Esophagus muscularis mucosa (tissue), 4 donors: ENCODE data around the gene VEGFC. TPM values are rescaled to one million over a fixed set of nuclear protein-coding genes. Genes with fewer than 3 reads are reported as not detected.

Experiments used
- DNase-seq: peaks from one replicate; pipeline ENCODE4 v3.0.0-alpha.2; 2017; ENCODE audit errors: extremely low spot score
- H3K27ac ChIP-seq, 4 donors: fragments of 200-600 bp; sonication (generic); replicated peaks in 1 of 4; 1 replicate in 3 of 4; 2 replicates in 1 of 4; pipeline ENCODE4 v1.5.1; 2016 to 2019; ENCODE audit warnings: mild to moderate bottlenecking in 1 of 4
- H3K27me3 ChIP-seq, 4 donors: fragments of 200-600 bp; sonication (generic); one replicate each; pipeline versions ENCODE4 v1.5.1 to v1.6.0; 2016 to 2019
- H3K36me3 ChIP-seq, 4 donors: fragments of 200-600 bp; sonication (generic); one replicate each; pipeline ENCODE4 v1.5.1; 2016 to 2019
- H3K4me1 ChIP-seq, 4 donors: fragments of 200-600 bp; sonication (generic); one replicate each; pipeline ENCODE4 v1.5.1; 2016 to 2019
- H3K4me3 ChIP-seq, 4 donors: fragments of 200-600 bp; sonication (generic); 1 replicate in 2 of 4; 2 replicates in 2 of 4; pipeline ENCODE4 v1.5.1; 2016 to 2019; ENCODE audit warnings: mild to moderate bottlenecking in 4 of 4, moderate library complexity in 1 of 4
- H3K9me3 ChIP-seq, 4 donors: fragments of 200-600 bp; sonication (generic); 1 replicate in 3 of 4; 2 replicates in 1 of 4; pipeline ENCODE4 v1.5.1; 2016 to 2019
- EP300 ChIP-seq: sonication (generic); formaldehyde crosslinking; IDR thresholded peaks from one replicate; pipeline ENCODE4 v1.6.1; 2017; ENCODE audit warnings: antibody characterized with exemption
- POLR2A ChIP-seq: fragments of 450-650 bp; IDR thresholded peaks from one replicate; pipeline ENCODE4 v1.6.1; 2017; ENCODE audit warnings: antibody characterized with exemption, moderate library complexity, mild to moderate bottlenecking, low read depth
- POLR2AphosphoS5 ChIP-seq, 2 donors: sonication (generic); formaldehyde crosslinking; IDR thresholded peaks; one replicate each; pipeline ENCODE4 v1.6.1; 2017; ENCODE audit warnings: antibody characterized with exemption in 2 of 2
- WGBS: methylation state at CpG from one replicate; pipeline ENCODE4 v1.1.5; 2018; 5-methylcytosine and 5-hydroxymethylcytosine counted together
- intact Hi-C: fragments of 100-400 bp; cut with DNase I; formaldehyde crosslinking; loops from one replicate; pipeline ENCODE4 v1.15.1; 2023
- total RNA-seq, 4 donors: library from RNA; depleted of rRNA; stranded (reverse); fragments of >200 nt; gene quantifications; one replicate each; pipeline versions ENCODE4 v1.1.0 to v1.2.1, GENCODE V29; 2016
- TF ChIP-seq, protein P1 (sequence below), 3 experiments: fragments of 200-600 bp in 2 of 3; fragments of 450-650 bp in 1 of 3; sonication (generic) in 2 of 3; IDR thresholded peaks; one replicate each; pipeline ENCODE4 v1.5.1; 2017 to 2019; ENCODE audit warnings: antibody characterized with exemption in 3 of 3, mild to moderate bottlenecking in 2 of 3, moderate library complexity in 1 of 3

VEGFC gene
- total RNA-seq, 4 donors from 2014 or later: 4.2 to 10.3 (median 6.9) TPM

DNA sequence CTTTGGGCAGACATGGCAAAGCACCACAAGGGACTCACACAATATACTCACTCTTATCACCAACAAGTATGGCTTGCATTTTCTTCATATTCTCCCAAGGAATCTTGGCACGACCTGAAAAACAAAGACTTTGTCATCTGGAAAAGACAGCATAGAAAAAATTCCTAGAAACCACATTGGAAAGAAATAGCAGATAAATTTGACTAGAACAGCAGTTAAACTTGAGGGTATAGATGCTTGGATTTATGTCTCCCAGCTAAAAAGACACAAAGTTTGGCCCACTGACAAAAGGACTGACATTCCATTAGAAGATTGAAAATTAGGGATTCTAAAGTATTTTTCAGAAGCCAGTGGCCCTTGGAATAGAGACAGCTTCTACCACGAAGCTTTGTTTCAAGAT, 6.9 kb upstream of the VEGFC start:
- no peaks in the 10 kb centered on the region for H3K27me3 ChIP-seq
- no peak overlapping the region for H3K27ac ChIP-seq
- 82% methylated on average over 2 of the region's 2 CpGs for WGBS
- no peak overlapping the region for H3K4me3 ChIP-seq
- intact Hi-C loops: no loop called here
- H3K9me3 ChIP-seq: no peaks in the 10 kb centered on the region
- no peaks in the 10 kb centered on the region for H3K4me1 ChIP-seq
- DNase-seq: no peak
- no peaks in the 10 kb centered on the region for H3K36me3 ChIP-seq
- TF ChIP-seq EP300: no peak
- no peak for TF ChIP-seq POLR2A
- TF ChIP-seq, protein P1, sequence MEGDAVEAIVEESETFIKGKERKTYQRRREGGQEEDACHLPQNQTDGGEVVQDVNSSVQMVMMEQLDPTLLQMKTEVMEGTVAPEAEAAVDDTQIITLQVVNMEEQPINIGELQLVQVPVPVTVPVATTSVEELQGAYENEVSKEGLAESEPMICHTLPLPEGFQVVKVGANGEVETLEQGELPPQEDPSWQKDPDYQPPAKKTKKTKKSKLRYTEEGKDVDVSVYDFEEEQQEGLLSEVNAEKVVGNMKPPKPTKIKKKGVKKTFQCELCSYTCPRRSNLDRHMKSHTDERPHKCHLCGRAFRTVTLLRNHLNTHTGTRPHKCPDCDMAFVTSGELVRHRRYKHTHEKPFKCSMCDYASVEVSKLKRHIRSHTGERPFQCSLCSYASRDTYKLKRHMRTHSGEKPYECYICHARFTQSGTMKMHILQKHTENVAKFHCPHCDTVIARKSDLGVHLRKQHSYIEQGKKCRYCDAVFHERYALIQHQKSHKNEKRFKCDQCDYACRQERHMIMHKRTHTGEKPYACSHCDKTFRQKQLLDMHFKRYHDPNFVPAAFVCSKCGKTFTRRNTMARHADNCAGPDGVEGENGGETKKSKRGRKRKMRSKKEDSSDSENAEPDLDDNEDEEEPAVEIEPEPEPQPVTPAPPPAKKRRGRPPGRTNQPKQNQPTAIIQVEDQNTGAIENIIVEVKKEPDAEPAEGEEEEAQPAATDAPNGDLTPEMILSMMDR (IDR thresholded peaks at IDR 0.05): no peak
- TF ChIP-seq POLR2AphosphoS5 (IDR thresholded peaks at IDR 0.05): no peak

DNA sequence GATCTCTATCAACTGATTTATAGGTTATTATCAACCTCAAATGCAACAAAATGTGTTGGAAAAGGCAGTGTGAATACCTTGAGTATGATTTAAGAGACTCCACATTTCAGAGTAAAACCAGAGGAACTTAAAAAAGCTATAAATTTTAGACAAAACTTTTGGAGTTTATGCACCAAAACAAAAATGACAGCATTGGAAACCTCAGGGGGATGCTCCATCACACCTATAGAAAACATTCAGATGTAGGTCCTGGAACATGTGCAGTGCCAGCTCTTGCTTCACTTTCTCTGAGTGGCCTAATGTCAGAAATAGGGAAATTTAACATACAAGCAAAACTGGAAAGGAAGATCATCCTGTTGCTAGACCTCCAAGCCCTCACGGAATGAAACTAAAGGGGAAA, 5.8 kb upstream of the VEGFC start:
- no peaks in the 10 kb centered on the region for H3K27me3 ChIP-seq
- 91% methylated on average over 1 of the region's 1 CpG for WGBS
- no peaks in the 10 kb centered on the region for H3K36me3 ChIP-seq
- intact Hi-C loops: no loop called here
- no peak overlapping the region for H3K27ac ChIP-seq
- TF ChIP-seq POLR2A (no peak), EP300 (no peak), POLR2AphosphoS5 (IDR thresholded peaks at IDR 0.05) (no peak)
- TF ChIP-seq, protein P1 (IDR thresholded peaks at IDR 0.05): no peak
- no peaks in the 10 kb centered on the region for H3K4me1 ChIP-seq
- H3K4me3 ChIP-seq: no peak overlapping the region
- DNase-seq: no peak
- no peaks in the 10 kb centered on the region for H3K9me3 ChIP-seq

DNA sequence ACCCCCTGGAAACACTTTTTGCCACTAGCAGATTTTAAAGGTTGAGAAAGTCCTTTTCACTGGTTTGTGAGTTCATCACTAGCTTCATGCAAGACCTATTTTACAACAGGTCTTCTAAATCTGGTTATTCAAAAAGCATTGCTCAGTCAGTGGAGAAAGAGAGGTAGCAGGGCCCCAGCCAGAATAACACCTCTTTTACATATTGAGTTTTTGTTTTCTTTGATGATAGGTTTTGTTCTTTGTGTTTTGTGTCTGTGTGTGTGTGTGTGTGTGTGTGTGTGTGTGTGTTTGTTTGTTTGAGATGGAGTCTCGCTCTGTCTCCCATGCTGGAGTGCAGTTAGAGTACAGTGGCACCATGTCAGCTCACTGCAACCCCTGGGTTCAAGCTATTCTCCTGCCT, 2.7 kb upstream of the VEGFC start:
- Histone ChIP-seq H3K4me1 (peaks cover 3 to 22% (median 20%) of the 10 kb centered on the region in 4 donors), H3K4me3 (no peak overlapping the region), H3K36me3 (no peaks in the 10 kb centered on the region), H3K9me3 (no peaks in the 10 kb centered on the region), H3K27me3 (peaks cover 0 to 5% (median 0%) of the 10 kb centered on the region in 4 donors), H3K27ac (no peak overlapping the region)
- 100% methylated on average over 1 of the region's 1 CpG for WGBS
- no peak for TF ChIP-seq POLR2AphosphoS5 (IDR thresholded peaks at IDR 0.05)
- no peak for TF ChIP-seq POLR2A
- TF ChIP-seq, protein P1 (IDR thresholded peaks at IDR 0.05): no peak
- TF ChIP-seq EP300: no peak
- DNase-seq: no peak
- intact Hi-C loops: no loop called here

DNA sequence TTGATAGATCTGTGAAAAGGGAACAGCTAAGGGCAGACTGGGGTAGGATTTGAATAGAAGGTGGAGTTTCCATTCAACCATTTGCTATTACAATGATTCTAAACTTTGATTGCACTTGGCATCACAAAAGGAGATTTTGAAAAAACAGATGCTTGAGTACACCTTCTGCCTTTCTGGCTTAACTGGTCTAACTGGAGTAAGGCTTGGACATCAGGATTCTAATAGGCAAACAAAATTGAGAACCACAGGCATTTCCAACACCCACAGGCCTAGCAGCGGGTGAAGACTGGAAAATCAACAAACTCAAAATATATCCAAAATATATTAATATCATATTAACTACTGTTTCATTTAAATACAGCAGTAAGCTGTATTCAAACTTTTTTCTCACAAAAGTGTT, 1.9 kb upstream of the VEGFC start:
- Histone ChIP-seq H3K36me3 (no peaks in the 10 kb centered on the region), H3K4me1 (peaks cover 3 to 25% (median 23%) of the 10 kb centered on the region in 4 donors), H3K9me3 (no peaks in the 10 kb centered on the region), H3K27ac (no peak overlapping the region), H3K4me3 (no peak overlapping the region), H3K27me3 (peaks cover 0 to 5% (median 0%) of the 10 kb centered on the region in 4 donors)
- no peak for TF ChIP-seq EP300
- no peak for TF ChIP-seq POLR2AphosphoS5 (IDR thresholded peaks at IDR 0.05)
- WGBS: 95% methylated on average over 1 of the region's 1 CpG
- no peak for DNase-seq
- intact Hi-C loops: loop anchor here (5.0 kb wide), 2 partner anchors 227 to 248 kb away; no protein-coding TSS in a partner anchor

DNA sequence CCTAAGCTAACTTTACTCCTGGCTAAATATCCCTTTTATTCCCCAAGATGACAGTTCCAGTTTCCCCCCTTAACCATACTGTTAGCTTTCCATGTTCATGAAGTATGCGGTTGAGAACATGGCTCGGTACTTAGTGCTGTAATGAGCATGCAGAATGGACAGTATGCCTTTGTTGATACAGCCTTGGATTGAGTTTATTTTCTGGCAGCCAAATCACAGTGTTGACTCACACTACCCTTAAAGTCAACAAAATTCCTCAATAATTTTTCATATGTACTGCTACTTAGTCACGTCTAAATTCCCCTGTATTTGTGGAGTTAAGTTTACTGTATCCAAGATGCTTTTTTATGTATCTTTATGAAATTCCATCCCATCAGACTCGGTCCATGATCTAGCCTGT, 1.4 kb upstream of the VEGFC start:
- H3K27ac ChIP-seq: peak overlapping the region in 1 of 4 donors; percentile 88
- WGBS: 61% methylated on average over 4 of the region's 4 CpGs
- peaks cover 0 to 5% (median 0%) of the 10 kb centered on the region in 4 donors for H3K27me3 ChIP-seq

More for the DNA sequence above, 1.4 kb upstream of the VEGFC start:
- Histone ChIP-seq H3K9me3 (no peaks in the 10 kb centered on the region), H3K36me3 (no peaks in the 10 kb centered on the region), H3K4me3 (no peak overlapping the region), H3K4me1 (peaks cover 3 to 25% (median 23%) of the 10 kb centered on the region in 4 donors)
- intact Hi-C loops: loop anchor here (5.0 kb wide), 2 partner anchors 227 to 248 kb away; no protein-coding TSS in a partner anchor
- TF ChIP-seq POLR2AphosphoS5 (IDR thresholded peaks at IDR 0.05) (no peak), POLR2A (no peak), EP300 (no peak)
- TF ChIP-seq, protein P1 (IDR thresholded peaks at IDR 0.05): no peak
- no peak for DNase-seq
